ENCODE results near the gene SH2D7.

Gene SH2D7

GRCh38 chr15:78111788-78112187 lies 19.4 kb downstream of the SH2D7 start:
- TF ChIP-seq CTCF (IDR thresholded peaks at IDR 0.05; ENCODE audit: low read depth, low read length, missing control alignments), result no peak
- no peak for DNase-seq (ENCODE audit: low read depth)
- no peak overlapping the region for H3K4me3 ChIP-seq (ENCODE audit: low read depth, low read length)
- in situ Hi-C loops (cut with HindIII; ENCODE audit: low sequenced_read_pairs), result no loop called here

DNA sequence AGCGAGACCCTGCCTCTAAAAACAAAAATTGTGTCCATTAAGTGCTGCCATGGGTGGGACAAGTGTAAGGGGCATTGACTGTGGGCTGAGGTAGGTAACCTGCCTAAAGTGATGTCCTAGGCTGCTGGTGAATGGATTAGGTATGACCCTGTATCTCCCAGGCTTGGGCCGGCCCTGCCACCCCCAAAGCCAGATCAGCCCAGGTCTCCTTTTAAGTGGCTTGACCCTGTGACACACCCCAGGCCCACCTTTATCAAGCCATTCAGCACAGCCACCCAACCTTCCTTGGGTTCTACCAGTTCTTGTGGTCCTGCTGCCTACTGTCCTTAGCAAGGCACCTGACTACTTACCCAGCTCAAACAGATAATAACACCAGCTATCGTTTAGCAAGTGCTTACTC lies 20.2 kb downstream of the SH2D7 start:
- no peak overlapping the region for H3K4me3 ChIP-seq (ENCODE audit: low read depth, low read length)
- TF ChIP-seq CTCF (IDR thresholded peaks at IDR 0.05; ENCODE audit: low read depth, low read length, missing control alignments), result no peak
- in situ Hi-C loops (cut with HindIII; ENCODE audit: low sequenced_read_pairs), result no loop called here
- DNase-seq (ENCODE audit: low read depth), result no peak

GRCh38 chr15:78120523-78120922 lies 28.2 kb downstream of the SH2D7 start:
- no peak overlapping the region for H3K4me3 ChIP-seq (ENCODE audit: low read depth, low read length)
- TF ChIP-seq CTCF (IDR thresholded peaks at IDR 0.05; ENCODE audit: low read depth, low read length, missing control alignments), result no peak
- in situ Hi-C loops (cut with HindIII; ENCODE audit: low sequenced_read_pairs), result no loop called here
- no peak for DNase-seq (ENCODE audit: low read depth)

DNA sequence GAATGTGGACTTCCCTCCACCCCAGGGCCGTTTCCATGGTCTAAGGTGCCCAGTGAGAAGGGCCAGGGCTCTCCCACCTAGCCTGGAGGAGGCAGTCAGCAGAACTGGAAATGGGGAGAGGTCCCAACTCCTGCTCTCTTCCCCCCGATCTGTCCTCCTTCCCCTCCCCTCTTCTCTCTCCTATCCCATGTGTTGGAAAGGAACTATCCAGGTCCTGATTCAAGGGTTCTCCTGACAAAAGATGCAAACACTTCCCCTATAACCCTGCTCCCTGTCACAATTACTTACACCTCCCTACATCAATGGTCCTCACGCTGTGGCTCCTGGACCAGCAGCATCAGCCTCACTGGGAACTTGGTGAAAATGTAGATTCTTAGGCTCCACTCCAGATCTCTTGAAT lies 32.9 kb downstream of the SH2D7 start:
- in situ Hi-C loops (cut with HindIII; ENCODE audit: low sequenced_read_pairs), result no loop called here
- no peak for TF ChIP-seq CTCF (IDR thresholded peaks at IDR 0.05; ENCODE audit: low read depth, low read length, missing control alignments)
- no peak for DNase-seq (ENCODE audit: low read depth)
- no peak overlapping the region for H3K4me3 ChIP-seq (ENCODE audit: low read depth, low read length)

- no peak for TF ChIP-seq CTCF (IDR thresholded peaks at IDR 0.05; ENCODE audit: low read depth, low read length, missing control alignments)
- in situ Hi-C loops (cut with HindIII; ENCODE audit: low sequenced_read_pairs), result no loop called here
Measured at GRCh38 chr15:78127882-78128281, 35.5 kb downstream of the SH2D7 start.

DNA sequence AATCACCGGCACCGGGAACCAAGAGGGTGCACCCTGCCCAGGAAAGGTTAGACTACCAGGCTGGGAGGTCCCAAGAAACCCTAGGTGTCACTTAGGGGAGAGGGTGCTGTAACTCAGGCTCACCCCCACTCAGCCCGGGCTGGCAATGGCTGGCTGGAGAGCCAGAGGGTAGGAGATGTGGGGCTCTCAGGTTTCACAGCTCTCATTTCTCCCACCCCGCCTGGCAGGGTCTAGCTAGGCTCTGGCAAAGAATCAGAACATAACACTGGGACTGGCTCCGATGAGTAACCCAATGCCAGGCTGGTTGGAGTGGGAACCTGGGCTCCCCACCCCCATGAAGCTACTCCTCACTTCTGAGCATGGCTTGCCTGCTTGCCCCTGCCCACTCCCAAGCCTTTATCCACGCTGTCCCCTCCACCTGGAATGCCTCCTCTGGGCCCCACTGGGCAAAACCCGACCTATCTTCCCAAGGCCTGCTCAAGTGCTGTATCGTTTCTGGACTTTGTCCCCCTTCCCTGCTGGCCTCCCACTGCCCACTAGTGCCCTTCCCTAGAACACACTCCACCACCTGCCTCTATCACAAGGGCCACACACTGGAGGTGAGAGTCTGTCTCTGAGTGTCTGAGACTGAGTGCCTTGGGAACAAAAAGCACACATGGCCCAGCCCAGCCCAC lies 36.9 kb downstream of the SH2D7 start:
- in situ Hi-C loops (cut with HindIII; ENCODE audit: low sequenced_read_pairs), result no loop called here
- H3K4me3 ChIP-seq (ENCODE audit: low read depth, low read length), result no peak overlapping the region
- TF ChIP-seq CTCF (IDR thresholded peaks at IDR 0.05; ENCODE audit: low read depth, low read length, missing control alignments), result no peak
- no peak for DNase-seq (ENCODE audit: low read depth)

More at GRCh38 chr15:78127882-78128281, 35.5 kb downstream of the SH2D7 start:
- DNase-seq (ENCODE audit: low read depth), result no peak
- no peak overlapping the region for H3K4me3 ChIP-seq (ENCODE audit: low read depth, low read length)

Data from astrocyte of the cerebellum (primary cell).